ENCODE results near the gene SYT3. TPM values are rescaled to one million over a fixed set of nuclear protein-coding genes. Genes with fewer than 3 reads are reported as not detected.

Gene SYT3
- total RNA-seq, 1 donor from 2014 or later: 0.10 TPM

GRCh38 chr19:50661766-50662650 is 22.3 kb upstream of the SYT3 start:
- no peak for DNase-seq

- no peak for DNase-seq
These were observed 21.3 kb upstream of the SYT3 start for GRCh38 chr19:50661023-50661422.

GRCh38 chr19:50660088-50660366 is 20.3 kb upstream of the SYT3 start:
- DNase-seq: no peak

- no peak for DNase-seq
These were observed 19.8 kb upstream of the SYT3 start for GRCh38 chr19:50659318-50660087.

GRCh38 chr19:50658441-50659317 is 19.0 kb upstream of the SYT3 start:
- DNase-seq: peak; percentile 16

GRCh38 chr19:50657712-50658440 is 18.2 kb upstream of the SYT3 start:
- DNase-seq: peak; percentile 78

- DNase-seq: no peak
These were observed 17.6 kb upstream of the SYT3 start for GRCh38 chr19:50657222-50657669.

- DNase-seq: no peak
These were observed 15.2 kb upstream of the SYT3 start for GRCh38 chr19:50654882-50655281.

GRCh38 chr19:50652722-50653121 is 13.0 kb upstream of the SYT3 start:
- no peak for DNase-seq

GRCh38 chr19:50651174-50651573 is 11.5 kb upstream of the SYT3 start:
- DNase-seq: no peak

GRCh38 chr19:50649433-50650391 is 10.0 kb upstream of the SYT3 start, which contains the start of gene C19orf81:
Gene C19orf81, plus strand, starts transcription at chr19:50649445. Its CDS starts 0 bp downstream, at chr19:50649445.
- DNase-seq: no peak

GRCh38 chr19:50648659-50649058 is 9.0 kb upstream of the SYT3 start:
- DNase-seq: no peak

GRCh38 chr19:50647879-50648615 is 8.4 kb upstream of the SYT3 start:
- DNase-seq: no peak

- no peak for DNase-seq
These were observed 6.6 kb upstream of the SYT3 start for GRCh38 chr19:50646074-50646807.

- DNase-seq: no peak
These were observed 5.4 kb upstream of the SYT3 start for GRCh38 chr19:50645107-50645506.

GRCh38 chr19:50644315-50644915 is 4.7 kb upstream of the SYT3 start:
- DNase-seq: no peak

GRCh38 chr19:50640368-50640767 is 687 bp upstream of the SYT3 start:
- DNase-seq: no peak

- no peak for DNase-seq
These were observed 1.1 kb downstream of the SYT3 start for GRCh38 chr19:50638600-50638999.

Data from skin of body (tissue), 2 donors.